Activated CD4-positive, alpha-beta T cell treated with anti-CD3 and anti-CD28 coated beads for 36 hours (primary cell): ENCODE measurements around the gene RFX4. TPM values are rescaled to one million over a fixed set of nuclear protein-coding genes. Genes with fewer than 3 reads are reported as not detected.
"Not testable (repeated sequence)": the region's sequence is repeated elsewhere in the genome, so short reads cannot be mapped to it uniquely, and the experiment has no call there.

ENCODE experiments used
- ATAC-seq: fragments of 200-7000 bp; cut with Tn5 transposase; one replicate; pipeline ENCODE4 v1.10.0; 2021; ENCODE audit warnings: mild to moderate bottlenecking, moderate library complexity
- CTCF ChIA-PET: fragments of 350-600 bp; sonication (Branson Sonifier 250); formaldehyde crosslinking; loops from one replicate; lab custom pipeline; 2021; ENCODE audit warnings: antibody characterized with exemption; lab: Charles Lee
- POLR2A ChIA-PET: fragments of 350-600 bp; sonication (Branson Sonifier 250); formaldehyde crosslinking; loops from one replicate; lab custom pipeline; 2021; ENCODE audit warnings: antibody characterized with exemption, inconsistent platforms; lab: Charles Lee
- DNase-seq: peaks from one replicate; pipeline ENCODE4 v3.0.0-alpha.2; 2020
- H3K27ac Mint-ChIP-seq: one replicate; pipeline ENCODE4 v1.8.0; 2021; ENCODE audit warnings: mixed read lengths
- H3K27me3 Mint-ChIP-seq: one replicate; pipeline ENCODE4 v1.8.0; 2021; ENCODE audit warnings: mixed read lengths
- H3K36me3 Mint-ChIP-seq: one replicate; pipeline ENCODE4 v1.8.0; 2021; ENCODE audit warnings: low read depth, mixed read lengths
- H3K4me1 Mint-ChIP-seq: one replicate; pipeline ENCODE4 v1.8.0; 2021; ENCODE audit warnings: mixed read lengths
- H3K4me3 Mint-ChIP-seq: one replicate; pipeline ENCODE4 v1.8.0; 2021; ENCODE audit warnings: mild to moderate bottlenecking, moderate library complexity, mixed read lengths
- H3K9me3 Mint-ChIP-seq: one replicate; pipeline ENCODE4 v1.8.0; 2021; ENCODE audit warnings: low read depth, mixed read lengths
- intact Hi-C, 2 experiments: fragments of 100-400 bp; cut with DNase I in 1 of 2; cut with micrococcal nuclease in 1 of 2; formaldehyde crosslinking; loops; one replicate each; pipeline versions ENCODE4 v1.14.2 to v1.15.1; 2022 to 2024; cut with DNase I, micrococcal nuclease
- total RNA-seq, 2 experiments: library from RNA; stranded (reverse); gene quantifications; one replicate each; pipeline ENCODE4 v1.2.3, GENCODE V29; 2021

The RFX4 gene
- total RNA-seq, 2 experiments from 2014 or later: not detected

DNA sequence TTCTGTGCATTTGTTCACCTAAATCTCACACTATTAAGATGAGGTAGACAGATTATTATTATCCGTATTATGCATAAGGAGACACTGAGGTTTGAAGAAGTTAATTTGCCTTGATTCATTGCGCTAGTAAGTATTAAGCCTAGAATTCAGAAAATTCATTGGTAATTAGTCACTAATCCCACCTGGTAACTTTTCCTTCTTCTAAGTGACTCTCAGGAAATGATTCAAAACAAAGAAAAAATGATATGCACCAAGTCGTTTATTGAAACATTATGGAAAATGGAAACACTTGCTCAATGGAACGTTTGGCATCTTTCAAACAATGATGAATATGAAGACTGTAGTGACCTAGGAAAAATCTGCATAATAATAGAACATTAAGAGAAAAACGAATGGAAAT is 15.2 kb downstream of the RFX4 start:
- no peak overlapping the region for H3K4me3 Mint-ChIP-seq
- no peak for ATAC-seq
- no peaks in the 10 kb centered on the region for H3K36me3 Mint-ChIP-seq
- H3K9me3 Mint-ChIP-seq: no peaks in the 10 kb centered on the region
- POLR2A ChIA-PET: no interaction called here
- H3K4me1 Mint-ChIP-seq: peaks cover 10% of the 10 kb centered on the region
- intact Hi-C loops: no loop called here
- H3K27me3 Mint-ChIP-seq: peaks cover 24% of the 10 kb centered on the region
- no peak overlapping the region for H3K27ac Mint-ChIP-seq
- CTCF ChIA-PET: no interaction called here
- DNase-seq: no peak

DNA sequence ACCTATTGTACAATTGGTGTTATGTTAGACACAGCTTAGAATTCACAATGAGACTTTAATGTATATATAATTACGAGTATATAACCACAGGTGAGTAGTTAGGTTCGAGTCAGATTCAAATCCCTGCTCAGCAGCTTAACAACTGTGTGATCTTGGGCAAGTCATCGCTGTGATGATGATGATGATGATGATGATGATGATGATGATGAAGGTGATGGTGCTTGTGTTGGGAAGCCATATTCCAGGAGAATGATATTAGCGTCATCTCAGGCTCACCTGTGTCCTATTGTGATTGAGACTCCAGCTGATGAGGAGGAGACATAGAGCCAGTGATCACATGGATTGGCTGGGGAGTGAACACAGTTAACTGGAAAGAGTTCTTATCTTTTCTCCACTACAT is 16.5 kb downstream of the RFX4 start:
- intact Hi-C loops: no loop called here
- H3K4me3 Mint-ChIP-seq: no peak overlapping the region
- H3K4me1 Mint-ChIP-seq: peaks cover 3% of the 10 kb centered on the region
- ATAC-seq (no peak), DNase-seq (no peak)
- H3K27me3 Mint-ChIP-seq: peaks cover 16% of the 10 kb centered on the region
- H3K9me3 Mint-ChIP-seq: no peaks in the 10 kb centered on the region
- ChIA-PET POLR2A (no interaction called here), CTCF (interaction anchor here (0.6 kb wide), 1 partner anchor 102 kb away, joined by 3 read pairs; no protein-coding TSS in a partner anchor)
- H3K27ac Mint-ChIP-seq: no peak overlapping the region
- H3K36me3 Mint-ChIP-seq: no peaks in the 10 kb centered on the region

- ATAC-seq (no peak), DNase-seq (no peak)
- Mint-ChIP-seq H3K27me3 (peaks cover 12% of the 10 kb centered on the region), H3K27ac (no peak overlapping the region), H3K36me3 (no peaks in the 10 kb centered on the region), H3K9me3 (no peaks in the 10 kb centered on the region), H3K4me1 (no peaks in the 10 kb centered on the region), H3K4me3 (no peak overlapping the region)
- POLR2A ChIA-PET: no interaction called here
- intact Hi-C loops: no loop called here
- CTCF ChIA-PET: no interaction called here
These were observed 17.7 kb downstream of the RFX4 start for GRCh38 chr12:106600503-106600902.

GRCh38 chr12:106601031-106601430 is 18.2 kb downstream of the RFX4 start:
- H3K9me3 Mint-ChIP-seq: no peaks in the 10 kb centered on the region
- POLR2A ChIA-PET: no interaction called here
- CTCF ChIA-PET: no interaction called here
- no peaks in the 10 kb centered on the region for H3K36me3 Mint-ChIP-seq
- peaks cover 12% of the 10 kb centered on the region for H3K27me3 Mint-ChIP-seq
- H3K4me3 Mint-ChIP-seq: no peak overlapping the region
- no peaks in the 10 kb centered on the region for H3K4me1 Mint-ChIP-seq
- ATAC-seq (no peak), DNase-seq (no peak)
- intact Hi-C loops: no loop called here
- H3K27ac Mint-ChIP-seq: no peak overlapping the region

DNA sequence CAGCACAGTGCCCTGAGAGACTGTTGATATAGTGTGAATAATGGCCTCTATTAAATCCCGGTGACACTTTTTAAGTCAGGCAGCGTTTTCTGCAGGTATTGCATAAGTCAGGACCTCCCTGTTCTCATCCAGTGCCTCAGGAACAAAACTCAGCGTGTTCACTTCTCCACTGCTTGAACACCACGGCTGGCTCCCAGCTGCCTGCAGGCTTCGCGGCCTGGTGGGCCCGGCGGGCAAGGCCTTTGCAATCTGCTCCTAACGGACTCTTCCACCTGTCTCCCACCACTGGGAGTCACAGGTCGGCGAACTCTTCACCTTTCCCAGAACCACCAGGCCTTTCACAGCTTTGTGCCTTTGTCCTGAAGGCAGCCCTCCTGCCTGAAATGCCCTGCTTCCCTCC is 18.7 kb downstream of the RFX4 start:
- Mint-ChIP-seq H3K36me3 (no peaks in the 10 kb centered on the region), H3K4me1 (no peaks in the 10 kb centered on the region), H3K27me3 (peaks cover 10% of the 10 kb centered on the region), H3K9me3 (no peaks in the 10 kb centered on the region), H3K27ac (no peak overlapping the region), H3K4me3 (no peak overlapping the region)
- ChIA-PET POLR2A (no interaction called here), CTCF (no interaction called here)
- ATAC-seq (no peak), DNase-seq (no peak)
- intact Hi-C loops: no loop called here

DNA sequence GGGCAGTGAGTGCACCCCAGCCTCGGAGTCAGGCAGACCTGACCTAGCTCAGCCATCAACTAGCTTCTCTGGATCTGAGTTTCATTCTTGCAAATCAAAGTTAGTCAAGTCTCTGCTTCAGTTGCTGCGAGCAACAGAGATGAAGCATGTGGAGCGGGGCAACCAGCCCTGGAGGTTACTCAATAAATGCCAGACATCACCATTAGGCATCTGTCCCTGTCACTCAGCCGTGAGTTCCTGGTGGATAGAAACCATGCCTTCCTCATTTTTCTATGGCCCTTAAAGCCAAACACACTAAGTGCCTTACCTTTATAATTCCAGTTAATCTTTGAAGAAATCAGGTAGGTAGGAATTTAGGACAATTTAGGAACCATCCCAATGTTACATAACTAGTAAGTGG is 19.3 kb downstream of the RFX4 start:
- no peaks in the 10 kb centered on the region for H3K9me3 Mint-ChIP-seq
- H3K27ac Mint-ChIP-seq: no peak overlapping the region
- ChIA-PET POLR2A (no interaction called here), CTCF (interaction anchor here (1.0 kb wide), 1 partner anchor 48 kb away, joined by 3 read pairs; no protein-coding TSS in a partner anchor)
- intact Hi-C loops: no loop called here
- DNase-seq: no peak
- no peak overlapping the region for H3K4me3 Mint-ChIP-seq
- ATAC-seq: no peak
- no peaks in the 10 kb centered on the region for H3K36me3 Mint-ChIP-seq
- peaks cover 10% of the 10 kb centered on the region for H3K27me3 Mint-ChIP-seq
- H3K4me1 Mint-ChIP-seq: no peaks in the 10 kb centered on the region

DNA sequence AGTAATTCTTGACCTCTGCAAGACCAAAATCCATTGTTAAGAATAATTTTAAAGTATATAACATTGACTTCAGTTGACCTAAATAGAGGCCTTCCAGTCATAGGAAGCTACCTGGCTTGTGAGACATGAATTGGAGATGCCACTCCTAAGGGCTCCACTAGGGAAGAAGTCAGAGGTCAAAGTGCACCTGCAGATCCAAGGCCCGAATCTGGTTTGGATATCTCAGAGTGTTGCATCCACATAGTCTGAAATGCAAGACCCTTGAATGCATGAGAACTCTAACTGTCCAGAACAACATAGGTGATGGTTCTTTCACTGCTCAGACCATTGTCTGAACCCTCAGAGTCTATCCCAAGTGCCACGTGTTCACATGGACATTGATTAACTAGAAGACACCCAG is 22.4 kb downstream of the RFX4 start:
- Mint-ChIP-seq H3K4me1 (no peaks in the 10 kb centered on the region), H3K27me3 (peaks cover 8% of the 10 kb centered on the region), H3K9me3 (peaks cover under 1% of the 10 kb centered on the region), H3K4me3 (no peak overlapping the region), H3K36me3 (no peaks in the 10 kb centered on the region), H3K27ac (no peak overlapping the region)
- intact Hi-C loops: no loop called here
- ChIA-PET CTCF (no interaction called here), POLR2A (no interaction called here)
- ATAC-seq (no peak), DNase-seq (no peak)

DNA sequence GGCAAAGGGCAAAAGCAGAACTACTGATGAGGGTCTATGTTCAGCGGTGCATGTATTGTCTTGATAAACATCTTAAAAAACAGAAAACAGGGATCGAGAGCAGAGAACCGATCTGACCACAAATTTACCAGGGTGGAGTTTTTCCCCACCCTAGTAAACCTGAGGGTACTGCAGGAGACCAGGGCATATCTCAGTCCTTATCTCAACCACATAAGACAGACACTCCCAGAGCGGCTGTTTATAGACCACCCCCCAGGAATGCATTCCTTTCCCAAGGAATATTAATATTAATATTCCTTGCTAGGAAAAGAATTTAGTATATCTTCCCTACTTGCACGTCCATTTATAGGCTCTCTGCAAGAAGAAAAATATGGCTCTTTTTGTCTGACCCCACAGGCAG is 37.8 kb downstream of the RFX4 start:
- peaks cover 24% of the 10 kb centered on the region for H3K27me3 Mint-ChIP-seq
- intact Hi-C loops: not testable (repeated sequence)

GRCh38 chr12:106625976-106626375 is 43.2 kb downstream of the RFX4 start:
- Mint-ChIP-seq H3K4me3 (no peak overlapping the region), H3K9me3 (peaks cover 6% of the 10 kb centered on the region), H3K27me3 (peaks cover 2% of the 10 kb centered on the region), H3K4me1 (no peaks in the 10 kb centered on the region), H3K27ac (no peak overlapping the region), H3K36me3 (peaks cover 3% of the 10 kb centered on the region)
- intact Hi-C loops: no loop called here
- ChIA-PET CTCF (interaction anchor here (0.5 kb wide), 1 partner anchor 19 kb away, joined by 3 read pairs; no protein-coding TSS in a partner anchor), POLR2A (no interaction called here)
- ATAC-seq: no peak
- DNase-seq: no peak

More for the DNA sequence above, 37.8 kb downstream of the RFX4 start:
- H3K9me3 Mint-ChIP-seq: peaks cover 20% of the 10 kb centered on the region
- ATAC-seq, H3K27ac Mint-ChIP-seq, H3K4me3 Mint-ChIP-seq, DNase-seq, POLR2A ChIA-PET, CTCF ChIA-PET, H3K36me3 Mint-ChIP-seq, H3K4me1 Mint-ChIP-seq: not testable (repeated sequence)

DNA sequence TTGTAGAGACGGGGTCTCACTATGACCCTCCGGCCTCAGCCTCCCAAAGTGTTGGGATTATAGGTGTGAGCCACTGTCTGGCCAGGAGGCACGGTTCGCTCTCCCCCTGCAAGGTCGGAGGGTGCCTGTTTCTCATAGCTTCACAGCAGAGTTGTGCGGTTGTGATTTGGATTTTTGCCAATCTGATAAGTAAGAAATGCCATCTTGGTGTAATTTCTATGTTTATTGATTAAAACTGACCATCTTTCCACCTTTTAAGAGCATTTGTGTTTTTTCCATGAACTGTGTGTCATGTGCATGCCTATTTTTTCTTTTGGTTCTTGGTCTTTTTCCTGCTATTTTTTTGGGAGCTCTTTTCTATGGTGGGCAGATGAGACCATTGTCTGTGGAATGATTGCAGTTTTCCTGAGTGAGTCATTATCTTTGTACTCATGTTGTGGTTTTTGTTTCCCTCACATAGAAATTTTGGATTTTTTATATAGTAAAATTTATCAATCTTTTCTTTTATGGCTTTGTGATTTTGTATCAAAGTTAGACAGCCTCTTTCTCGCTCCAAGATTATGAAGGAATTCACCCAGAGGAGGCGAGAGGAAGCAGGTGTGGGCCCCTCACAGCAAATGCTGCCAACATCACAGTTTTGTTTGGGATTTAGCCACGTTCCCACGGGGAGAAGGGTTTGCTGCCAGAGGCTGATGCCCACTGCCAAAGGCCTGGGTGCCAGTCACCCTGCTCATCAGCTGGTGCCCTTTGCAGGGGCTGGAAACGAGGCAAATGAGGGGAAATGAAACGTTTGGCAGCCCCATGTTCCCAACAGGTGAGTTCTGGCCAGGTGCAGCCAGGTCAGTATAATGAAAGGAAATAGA is 47.2 kb downstream of the RFX4 start:
- CTCF ChIA-PET: interaction anchor here (0.6 kb wide), 1 partner anchor 245 kb away, joined by 5 read pairs; no protein-coding TSS in a partner anchor
- DNase-seq (no peak), ATAC-seq (no peak)
- H3K9me3 Mint-ChIP-seq: no peaks in the 10 kb centered on the region
- no peak overlapping the region for H3K4me3 Mint-ChIP-seq
- H3K27ac Mint-ChIP-seq: no peak overlapping the region
- H3K27me3 Mint-ChIP-seq: peaks cover 7% of the 10 kb centered on the region
- H3K36me3 Mint-ChIP-seq: no peaks in the 10 kb centered on the region
- intact Hi-C loops: no loop called here
- no peaks in the 10 kb centered on the region for H3K4me1 Mint-ChIP-seq
- POLR2A ChIA-PET: no interaction called here

DNA sequence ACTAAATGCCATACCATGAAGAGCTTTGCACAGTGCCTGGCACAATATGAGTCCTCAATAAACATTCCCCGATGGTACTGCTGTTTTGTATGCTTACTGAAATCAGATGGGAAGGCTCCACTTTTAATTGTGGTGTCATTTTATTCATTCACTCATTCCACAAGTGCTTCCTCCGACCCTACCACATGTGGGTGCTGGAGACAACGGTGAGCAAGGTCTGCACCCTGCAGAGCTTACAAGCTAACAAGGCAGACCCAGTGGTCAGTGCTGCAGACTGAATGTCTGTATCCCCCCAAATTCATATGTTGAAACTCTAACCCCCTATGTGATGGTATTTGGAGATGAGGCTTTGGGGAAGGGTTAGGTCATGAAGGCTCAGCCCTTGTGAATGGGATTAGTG is 48.3 kb downstream of the RFX4 start:
- no peak overlapping the region for H3K27ac Mint-ChIP-seq
- no peaks in the 10 kb centered on the region for H3K4me1 Mint-ChIP-seq
- H3K9me3 Mint-ChIP-seq: no peaks in the 10 kb centered on the region
- ChIA-PET POLR2A (no interaction called here), CTCF (interaction anchor here (1.0 kb wide), 1 partner anchor 13 kb away, joined by 3 read pairs; no protein-coding TSS in a partner anchor)
- intact Hi-C loops: no loop called here
- ATAC-seq (no peak), DNase-seq (no peak)
- H3K27me3 Mint-ChIP-seq: peaks cover 7% of the 10 kb centered on the region
- no peaks in the 10 kb centered on the region for H3K36me3 Mint-ChIP-seq
- no peak overlapping the region for H3K4me3 Mint-ChIP-seq

DNA sequence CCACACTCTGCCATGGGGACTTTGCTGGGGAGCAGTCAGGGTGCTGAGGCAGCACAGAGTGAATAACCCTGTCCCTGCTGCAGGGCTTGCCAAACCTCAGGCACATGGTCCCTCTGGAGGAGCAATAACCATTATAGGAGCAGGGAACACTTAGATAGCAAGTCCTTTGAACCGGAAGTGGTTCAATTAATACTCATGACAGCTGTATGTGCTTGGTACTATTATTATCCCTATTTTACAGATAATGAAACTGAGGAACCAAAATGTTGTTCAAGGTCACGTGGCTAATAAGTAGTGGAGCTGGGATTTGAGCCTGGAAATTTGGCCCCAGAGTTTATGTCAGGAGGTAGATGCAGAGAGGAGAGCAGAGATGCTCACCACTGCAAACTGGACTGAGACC is 49.0 kb downstream of the RFX4 start:
- H3K4me1 Mint-ChIP-seq: no peaks in the 10 kb centered on the region
- H3K27me3 Mint-ChIP-seq: peaks cover 7% of the 10 kb centered on the region
- H3K4me3 Mint-ChIP-seq: no peak overlapping the region
- CTCF ChIA-PET: interaction anchor here (1.0 kb wide), 1 partner anchor 13 kb away, joined by 3 read pairs; no protein-coding TSS in a partner anchor
- no peaks in the 10 kb centered on the region for H3K36me3 Mint-ChIP-seq
- no peak for DNase-seq
- POLR2A ChIA-PET: no interaction called here
- H3K27ac Mint-ChIP-seq: no peak overlapping the region
- ATAC-seq: no peak
- H3K9me3 Mint-ChIP-seq: no peaks in the 10 kb centered on the region
- intact Hi-C loops: no loop called here
